H9 (cell line): ENCODE results near the gene KLC1. TPM values are rescaled to one million over a fixed set of nuclear protein-coding genes. Genes with fewer than 3 reads are reported as not detected.

Experiments used
- DNase-seq: peaks from one replicate; pipeline ENCODE4 v3.0.0-alpha.2; 2017
- H2AFZ ChIP-seq: one replicate; pipeline ENCODE4 v1.6.1; 2013; ENCODE audit warnings: mild to moderate bottlenecking, low read length, control low read depth, moderate library complexity
- H2AK5ac ChIP-seq: 2 replicates; pipeline ENCODE4 v1.6.1; 2013; ENCODE audit warnings: low read length, control low read depth, mixed read lengths; ENCODE audit not compliant: insufficient read length
- H2BK120ac ChIP-seq: one replicate; pipeline ENCODE4 v1.6.1; 2013; ENCODE audit warnings: low read depth, mild to moderate bottlenecking, low read length, control low read depth, inconsistent platforms; ENCODE audit not compliant: poor library complexity, severe bottlenecking
- H2BK12ac ChIP-seq: 2 replicates; pipeline ENCODE4 v1.6.1; 2013; ENCODE audit warnings: low read length, control low read depth, mixed read lengths, low read depth; ENCODE audit not compliant: insufficient read length
- H2BK15ac ChIP-seq: 2 replicates; pipeline ENCODE4 v1.6.1; 2013; ENCODE audit warnings: low read depth, low read length, control low read depth
- H2BK20ac ChIP-seq: one replicate; pipeline ENCODE4 v1.6.1; 2013; ENCODE audit warnings: low read depth, mild to moderate bottlenecking, low read length, control low read depth, inconsistent platforms; ENCODE audit not compliant: poor library complexity, severe bottlenecking
- H2BK5ac ChIP-seq: 2 replicates; pipeline ENCODE4 v1.6.1; 2013; ENCODE audit warnings: low read length, control low read depth, mixed read lengths; ENCODE audit not compliant: insufficient read length
- H3K14ac ChIP-seq: 2 replicates; pipeline ENCODE4 v1.6.1; 2013; ENCODE audit warnings: low read length, control low read depth; ENCODE audit not compliant: insufficient read depth
- H3K18ac ChIP-seq: 2 replicates; pipeline ENCODE4 v1.6.1; 2013; ENCODE audit warnings: low read depth, mild to moderate bottlenecking, mixed read lengths, low read length, control low read depth; ENCODE audit not compliant: insufficient read length
- H3K23ac ChIP-seq: 2 replicates; pipeline ENCODE4 v1.6.1; 2013; ENCODE audit warnings: low read length, control low read depth, mixed read lengths, low read depth; ENCODE audit not compliant: insufficient read length
- H3K23me2 ChIP-seq: 2 replicates; pipeline ENCODE4 v1.6.1; 2013; ENCODE audit warnings: low read depth, mild to moderate bottlenecking, mixed read lengths, low read length, control low read depth; ENCODE audit not compliant: insufficient read length, poor library complexity, severe bottlenecking
- H3K27ac ChIP-seq: 2 replicates; pipeline ENCODE4 v1.5.1; 2013; ENCODE audit warnings: low read length, control low read depth, mixed read lengths, low read depth; ENCODE audit not compliant: insufficient read length
- H3K27me3 ChIP-seq: 2 replicates; pipeline ENCODE4 v1.6.1; 2013; ENCODE audit warnings: low read length, control low read depth, inconsistent platforms; ENCODE audit not compliant: insufficient read depth
- H3K4ac ChIP-seq: 2 replicates; pipeline ENCODE4 v1.6.1; 2013; ENCODE audit warnings: low read depth, mild to moderate bottlenecking, control low read depth, inconsistent platforms, low read length, moderate library complexity
- H3K4me1 ChIP-seq: 2 replicates; pipeline ENCODE4 v1.6.1; 2013; ENCODE audit warnings: low read length, control low read depth, inconsistent platforms; ENCODE audit not compliant: insufficient read depth
- H3K4me2 ChIP-seq: 2 replicates; pipeline ENCODE4 v1.6.1; 2013; ENCODE audit warnings: low read length, control low read depth, mixed read lengths; ENCODE audit not compliant: insufficient read length, insufficient read depth
- H3K56ac ChIP-seq: 2 replicates; pipeline ENCODE4 v1.6.1; 2013; ENCODE audit warnings: low read depth, mild to moderate bottlenecking, mixed read lengths, low read length, control low read depth; ENCODE audit not compliant: insufficient read length
- H3K79me1 ChIP-seq: 2 replicates; pipeline ENCODE4 v1.6.1; 2013; ENCODE audit warnings: low read depth, mild to moderate bottlenecking, moderate library complexity, low read length, control low read depth, inconsistent platforms; ENCODE audit not compliant: insufficient read depth, poor library complexity, severe bottlenecking
- H3K79me2 ChIP-seq: 2 replicates; pipeline ENCODE4 v1.6.1; 2013; ENCODE audit warnings: low read length, control low read depth, inconsistent platforms; ENCODE audit not compliant: insufficient read depth
- H3K9ac ChIP-seq: 2 replicates; pipeline ENCODE4 v1.6.1; 2013; ENCODE audit warnings: low read length, control low read depth, mixed read lengths; ENCODE audit not compliant: insufficient read length; ENCODE audit errors: extremely low read depth
- H3K9me3 ChIP-seq: one replicate; pipeline ENCODE4 v1.6.1; 2013; ENCODE audit warnings: low read depth, low read length, inconsistent platforms; ENCODE audit not compliant: control insufficient read depth
- H3T11ph ChIP-seq: one replicate; pipeline ENCODE4 v1.6.1; 2013; ENCODE audit warnings: mild to moderate bottlenecking, low read length, control low read depth, inconsistent platforms
- H4K20me1 ChIP-seq: one replicate; pipeline ENCODE4 v1.6.1; 2013; ENCODE audit not compliant: control insufficient read depth, insufficient read length, insufficient read depth
- H4K5ac ChIP-seq: 2 replicates; pipeline ENCODE4 v1.6.1; 2013; ENCODE audit warnings: low read depth, mild to moderate bottlenecking, mixed read lengths, low read length, control low read depth; ENCODE audit not compliant: insufficient read length
- H4K8ac ChIP-seq: replicated peaks from 2 replicates; pipeline ENCODE4 v1.6.1; 2013; ENCODE audit warnings: low read length, control low read depth, mixed read lengths, low read depth; ENCODE audit not compliant: insufficient read length
- H4K91ac ChIP-seq: 2 replicates; pipeline ENCODE4 v1.6.1; 2013; ENCODE audit warnings: low read depth, mild to moderate bottlenecking, moderate library complexity, mixed read lengths, low read length, control low read depth; ENCODE audit not compliant: insufficient read length
- H3K27ac Mint-ChIP-seq, 3 experiments: 2 replicates in 2 of 3; 3 replicates in 1 of 3; pipeline ENCODE4 v1.8.0; 2020 to 2021; ENCODE audit warnings: mixed read lengths in 3 of 3, mild to moderate bottlenecking in 1 of 3, moderate library complexity in 1 of 3
- H3K27me3 Mint-ChIP-seq: 2 replicates; pipeline ENCODE4 v1.8.0; 2021; ENCODE audit warnings: low read depth, mild to moderate bottlenecking, moderate library complexity, mixed read lengths
- H3K36me3 Mint-ChIP-seq, 3 experiments: 2 replicates in 2 of 3; 3 replicates in 1 of 3; pipeline ENCODE4 v1.8.0; 2020 to 2021; ENCODE audit warnings: low read depth in 3 of 3, mixed read lengths in 3 of 3; ENCODE audit not compliant: insufficient read depth in 1 of 3
- H3K4me1 Mint-ChIP-seq, 2 experiments: 2 replicates each; pipeline ENCODE4 v1.8.0; 2020; ENCODE audit warnings: mixed read lengths in 2 of 2
- H3K4me3 Mint-ChIP-seq, 2 experiments: 2 replicates in 1 of 2; 3 replicates in 1 of 2; pipeline ENCODE4 v1.8.0; 2020 to 2021; ENCODE audit warnings: mild to moderate bottlenecking in 2 of 2, mixed read lengths in 2 of 2, moderate library complexity in 1 of 2
- H3K9me3 Mint-ChIP-seq, 2 experiments: 2 replicates in 1 of 2; 3 replicates in 1 of 2; pipeline ENCODE4 v1.8.0; 2020; ENCODE audit warnings: mild to moderate bottlenecking in 2 of 2, mixed read lengths in 2 of 2, moderate library complexity in 1 of 2
- WGBS: extraction: QIAGEN DNeasy Blood & Tissue Kit; methylation state at CpG from one replicate; pipeline ENCODE4 v1.1.7; 2013; ENCODE audit warnings: missing lambda C conversion rate, low lambda C conversion rate, mixed read lengths; ENCODE audit not compliant: insufficient read length; ENCODE audit errors: extremely low coverage; 5-methylcytosine and 5-hydroxymethylcytosine counted together
- total RNA-seq: library from RNA; stranded (reverse); gene quantifications from 2 replicates; pipeline ENCODE4 v1.2.1, GENCODE V29; 2021
- TF ChIP-seq, protein P1 (sequence below): fragments of 200-600 bp; sonication (generic); conservative IDR thresholded peaks from 3 replicates; pipeline ENCODE4 v1.8.0; 2021; ENCODE audit warnings: antibody characterized with exemption, mild to moderate bottlenecking

KLC1 gene
- total RNA-seq, 1 experiment from 2014 or later, result 143 TPM

DNA sequence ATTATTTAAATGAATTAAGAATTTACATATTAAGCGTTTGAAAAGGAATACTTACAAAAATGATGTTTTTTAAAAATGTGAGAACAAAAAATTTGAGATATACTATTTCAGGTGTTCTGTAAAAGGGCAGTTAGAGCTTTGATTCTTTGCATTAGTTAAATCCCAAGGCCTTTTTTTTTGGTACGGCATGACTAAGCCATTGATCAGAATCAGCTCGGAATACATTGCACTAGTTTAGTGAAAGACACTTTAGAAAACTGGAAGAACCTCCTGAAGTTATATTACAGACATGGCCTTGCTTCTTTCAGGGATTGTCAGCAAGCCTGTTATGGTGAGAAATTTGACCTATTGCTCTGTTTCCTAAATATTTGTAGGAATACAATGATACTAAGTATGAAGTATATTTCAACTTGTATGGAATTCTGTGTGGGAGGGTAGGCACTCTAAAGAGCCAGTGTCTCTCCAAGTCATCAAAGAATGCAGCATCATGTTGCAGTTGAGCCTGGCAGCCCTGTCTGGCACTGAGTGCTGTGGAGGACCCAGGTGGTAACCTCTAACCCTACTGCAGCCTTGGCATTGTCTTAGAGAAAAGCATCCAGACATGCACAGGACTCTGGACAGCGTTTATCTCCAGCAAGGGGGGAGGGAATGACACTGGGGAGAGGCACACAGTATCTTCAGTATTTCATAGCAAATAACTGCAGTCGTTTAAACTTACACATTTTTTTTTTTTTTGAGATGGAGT, 1.5 kb downstream of the KLC1 start:
- H3K4ac ChIP-seq, result no peak overlapping the region
- H3K9me3 ChIP-seq, result no peaks in the 10 kb centered on the region
- H3T11ph ChIP-seq, result no peak overlapping the region
- no peak overlapping the region for H2BK120ac ChIP-seq
- H3K18ac ChIP-seq, result no peak overlapping the region
- H2BK20ac ChIP-seq, result no peak overlapping the region
- Mint-ChIP-seq H3K36me3 (peaks cover 4 to 11% (median 7%) of the 10 kb centered on the region in 3 experiments; a peak in 4 of 7 replicates), H3K27ac (no peak overlapping the region), H3K27me3 (peaks cover 6% of the 10 kb centered on the region; the same call in 1 of the 2 replicates), H3K4me3 (peak overlapping the region; percentile 88 to 94), H3K4me1 (peaks cover 27 to 31% of the 10 kb centered on the region in 2 experiments), H3K9me3 (no peaks in the 10 kb centered on the region)
- no peak overlapping the region for H2BK12ac ChIP-seq
- no peak overlapping the region for H4K8ac ChIP-seq
- H3K27me3 ChIP-seq, result no peaks in the 10 kb centered on the region
- H3K23ac ChIP-seq, result no peak overlapping the region
- no peak overlapping the region for H2BK5ac ChIP-seq
- H3K9ac ChIP-seq, result no peak overlapping the region
- TF ChIP-seq, protein P1, sequence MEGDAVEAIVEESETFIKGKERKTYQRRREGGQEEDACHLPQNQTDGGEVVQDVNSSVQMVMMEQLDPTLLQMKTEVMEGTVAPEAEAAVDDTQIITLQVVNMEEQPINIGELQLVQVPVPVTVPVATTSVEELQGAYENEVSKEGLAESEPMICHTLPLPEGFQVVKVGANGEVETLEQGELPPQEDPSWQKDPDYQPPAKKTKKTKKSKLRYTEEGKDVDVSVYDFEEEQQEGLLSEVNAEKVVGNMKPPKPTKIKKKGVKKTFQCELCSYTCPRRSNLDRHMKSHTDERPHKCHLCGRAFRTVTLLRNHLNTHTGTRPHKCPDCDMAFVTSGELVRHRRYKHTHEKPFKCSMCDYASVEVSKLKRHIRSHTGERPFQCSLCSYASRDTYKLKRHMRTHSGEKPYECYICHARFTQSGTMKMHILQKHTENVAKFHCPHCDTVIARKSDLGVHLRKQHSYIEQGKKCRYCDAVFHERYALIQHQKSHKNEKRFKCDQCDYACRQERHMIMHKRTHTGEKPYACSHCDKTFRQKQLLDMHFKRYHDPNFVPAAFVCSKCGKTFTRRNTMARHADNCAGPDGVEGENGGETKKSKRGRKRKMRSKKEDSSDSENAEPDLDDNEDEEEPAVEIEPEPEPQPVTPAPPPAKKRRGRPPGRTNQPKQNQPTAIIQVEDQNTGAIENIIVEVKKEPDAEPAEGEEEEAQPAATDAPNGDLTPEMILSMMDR, result no peak
- no peak for DNase-seq
- peak overlapping the region; percentile 84 for H3K4me2 ChIP-seq
- peaks cover 8% of the 10 kb centered on the region for H3K23me2 ChIP-seq
- no peak overlapping the region for H3K56ac ChIP-seq
- H4K5ac ChIP-seq, result no peak overlapping the region
- peaks cover 2% of the 10 kb centered on the region; the same call in 1 of the 2 replicates for H3K4me1 ChIP-seq
- peaks cover 33% of the 10 kb centered on the region; the same call in 1 of the 2 replicates for H3K79me2 ChIP-seq
- no peaks in the 10 kb centered on the region for H3K79me1 ChIP-seq
- no peak overlapping the region for H2AFZ ChIP-seq
- H4K91ac ChIP-seq, result no peak overlapping the region
- no peak overlapping the region for H3K14ac ChIP-seq
- H3K27ac ChIP-seq, result no peak overlapping the region
- WGBS, result no CpG with 5 or more reads among the region's 5 CpGs
- H4K20me1 ChIP-seq, result no peaks in the 10 kb centered on the region
- no peak overlapping the region for H2AK5ac ChIP-seq
- H2BK15ac ChIP-seq, result no peak overlapping the region
